Activated gamma-delta T cell (primary cell): ENCODE data around the gene OSBPL5.
"Not testable (repeated sequence)": the region's sequence is repeated elsewhere in the genome, so short reads cannot be mapped to it uniquely, and the experiment has no call there.

ENCODE experiments used
- DNase-seq: peaks from one replicate; lab custom pipeline; 2025; lab: John Stamatoyannopoulos, UW

Gene OSBPL5

GRCh38 chr11:3121931-3122774 lies 43.0 kb downstream of the OSBPL5 start:
- no peak for DNase-seq

DNA sequence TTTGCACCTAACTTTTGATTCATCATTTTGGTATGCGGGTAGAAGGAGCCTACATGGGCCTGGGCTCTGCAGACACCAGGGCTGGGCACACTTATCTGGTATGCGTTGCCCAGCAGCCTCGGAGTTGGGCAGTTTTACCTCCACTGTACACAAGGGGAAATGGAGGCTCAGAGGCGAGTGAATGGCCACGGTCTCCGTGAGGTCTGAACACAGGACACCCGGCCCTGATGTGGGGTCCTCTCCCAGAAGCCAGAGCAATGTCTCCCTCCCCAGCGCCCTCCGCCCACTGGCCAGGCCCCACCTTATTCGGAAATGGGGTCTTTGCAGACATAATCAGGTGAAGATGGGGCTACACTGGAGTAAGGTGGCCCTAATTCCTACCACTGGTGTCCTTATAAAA lies 43.7 kb downstream of the OSBPL5 start:
- DNase-seq, result no peak

DNA sequence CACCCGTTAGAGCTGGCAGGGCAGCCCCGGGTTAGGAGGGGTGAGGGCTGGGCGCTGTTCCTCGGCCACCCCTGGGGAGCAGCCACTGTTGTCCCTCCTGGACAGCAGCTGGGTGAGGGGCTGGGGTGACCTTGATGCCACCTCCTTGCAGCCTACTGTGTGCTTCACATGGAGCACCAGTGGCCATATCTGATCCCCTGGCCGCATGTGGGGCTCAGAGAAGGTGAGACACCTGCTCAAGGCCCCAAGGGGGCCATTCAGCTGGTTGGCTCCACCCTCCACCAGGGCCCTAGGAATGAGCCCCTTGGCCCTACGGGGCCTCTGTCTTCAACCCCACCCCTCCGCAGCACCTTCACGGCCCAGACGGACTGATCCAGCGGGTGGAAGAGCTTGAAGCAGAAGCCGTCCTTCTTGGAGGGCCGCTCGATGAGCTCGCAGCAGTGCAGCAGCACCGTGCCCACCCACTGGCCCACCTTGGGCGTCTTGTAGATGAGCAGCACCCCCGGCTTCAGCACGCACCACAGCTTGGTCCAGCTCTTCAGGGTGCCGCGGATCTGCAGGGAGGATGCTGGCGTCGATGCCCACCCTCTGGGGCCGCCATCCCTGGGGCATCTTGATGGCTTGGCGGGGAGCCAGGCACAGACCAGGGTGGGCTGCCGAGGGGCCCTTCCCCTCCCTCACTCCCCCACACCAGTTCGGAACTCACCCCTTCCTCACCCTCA lies 44.9 kb downstream of the OSBPL5 start:
- no peak for DNase-seq

DNA sequence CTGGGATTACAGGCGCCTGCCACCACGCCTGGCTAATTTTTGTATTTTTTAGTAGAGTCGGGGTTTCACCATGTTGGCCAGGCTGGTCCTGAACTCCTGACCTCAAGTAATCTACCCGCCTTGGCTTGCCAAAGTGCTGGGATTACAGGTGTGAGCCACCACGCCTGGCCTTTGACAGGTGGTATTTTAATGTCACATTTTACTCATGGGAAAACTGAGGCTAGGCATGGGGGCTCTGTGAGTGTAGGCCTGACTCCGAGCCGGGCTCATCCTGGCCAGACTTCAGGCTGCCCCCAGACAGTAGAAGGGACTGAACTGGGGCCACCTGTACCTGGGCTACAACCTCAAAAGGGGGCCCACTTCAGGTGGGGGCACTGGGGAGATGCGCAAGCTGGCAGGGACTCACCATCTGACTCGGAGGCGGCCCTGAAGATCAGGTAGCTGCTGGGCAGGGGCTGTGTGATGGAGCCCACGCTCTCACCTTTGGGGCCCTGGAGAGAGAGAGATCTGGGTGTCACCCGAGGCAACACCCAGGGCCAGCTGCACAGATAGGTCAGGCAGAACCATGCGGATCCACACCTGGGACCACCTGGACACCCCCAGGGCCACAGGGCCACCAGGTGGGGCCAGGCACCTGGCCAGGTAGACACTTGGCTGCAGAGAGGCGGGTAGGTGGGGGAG lies 45.8 kb downstream of the OSBPL5 start:
- DNase-seq, result no peak

DNA sequence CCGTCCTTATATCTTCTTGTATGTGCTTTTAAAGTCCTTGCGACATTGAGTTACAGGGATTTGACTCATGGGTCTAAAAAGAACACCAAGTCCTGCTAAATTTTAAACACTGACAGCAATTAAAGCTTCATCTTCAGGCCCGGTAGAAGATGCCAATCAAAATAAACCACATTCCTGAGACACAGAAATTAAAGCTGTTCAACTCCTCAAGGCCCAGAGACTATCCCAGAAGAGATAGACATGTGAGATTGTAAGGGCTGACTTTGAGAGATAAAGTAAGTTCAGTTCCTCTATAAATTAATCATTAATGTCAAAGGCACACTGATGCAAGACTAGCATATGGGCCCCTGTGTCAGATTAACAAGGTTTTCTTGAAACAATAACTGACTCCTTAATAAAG lies 49.8 kb downstream of the OSBPL5 start:
- DNase-seq, result no peak

DNA sequence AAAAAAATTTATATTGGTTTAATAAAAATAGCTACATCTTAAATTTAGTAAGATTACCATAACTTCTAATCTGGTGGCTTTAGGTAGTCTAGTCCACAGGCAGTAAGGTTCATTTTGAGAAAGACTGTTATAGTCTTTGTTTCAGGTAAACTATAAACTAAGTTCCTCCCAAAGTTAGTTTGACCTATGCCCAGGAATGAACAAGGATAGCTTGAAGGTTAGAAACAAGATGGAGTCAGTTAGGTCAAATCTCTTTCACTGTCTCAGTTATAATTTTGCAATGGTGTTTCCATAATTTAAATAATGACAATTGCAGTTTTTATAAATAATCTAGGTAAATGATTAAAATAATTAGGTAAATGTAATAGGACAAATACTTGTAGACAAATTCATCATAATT lies 51.4 kb downstream of the OSBPL5 start:
- DNase-seq, result not testable (repeated sequence)

DNA sequence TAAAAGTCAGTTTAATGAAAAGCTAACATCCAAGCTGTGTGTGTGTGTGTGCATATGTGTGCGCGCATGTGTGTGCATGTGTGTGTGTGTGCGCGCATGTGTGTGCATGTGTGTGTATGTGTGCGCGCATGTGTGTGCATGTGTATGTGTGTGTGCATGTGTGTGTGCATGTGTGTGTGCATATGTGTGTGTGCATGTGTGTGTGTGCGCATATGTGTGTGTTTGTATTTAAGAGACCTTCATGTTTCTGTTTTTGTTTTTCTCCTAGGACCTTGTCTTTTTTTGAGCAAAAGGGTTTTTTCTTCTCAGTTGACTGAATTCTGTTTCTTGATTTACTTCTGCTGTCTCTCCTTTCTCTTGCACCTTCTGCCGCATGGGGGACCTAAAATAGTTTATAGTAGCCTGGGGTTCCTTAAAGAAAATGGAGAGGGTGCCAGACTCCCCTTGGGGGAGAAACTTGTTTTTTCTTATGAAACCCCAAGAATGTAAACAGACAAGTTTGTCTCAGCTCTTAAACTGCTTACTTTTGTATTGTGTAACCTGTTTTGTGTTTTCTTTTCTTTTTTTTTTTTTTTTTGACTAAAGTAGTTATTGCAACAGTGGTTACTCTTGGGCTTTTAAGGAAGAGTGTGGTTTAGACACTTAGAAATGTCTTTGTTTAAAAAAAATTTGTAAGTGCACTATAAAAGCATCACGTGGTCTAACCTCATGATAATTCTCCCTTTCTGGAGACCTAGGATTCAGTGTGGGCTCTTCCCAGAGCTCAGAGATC lies 53.0 kb downstream of the OSBPL5 start:
- no peak for DNase-seq

DNA sequence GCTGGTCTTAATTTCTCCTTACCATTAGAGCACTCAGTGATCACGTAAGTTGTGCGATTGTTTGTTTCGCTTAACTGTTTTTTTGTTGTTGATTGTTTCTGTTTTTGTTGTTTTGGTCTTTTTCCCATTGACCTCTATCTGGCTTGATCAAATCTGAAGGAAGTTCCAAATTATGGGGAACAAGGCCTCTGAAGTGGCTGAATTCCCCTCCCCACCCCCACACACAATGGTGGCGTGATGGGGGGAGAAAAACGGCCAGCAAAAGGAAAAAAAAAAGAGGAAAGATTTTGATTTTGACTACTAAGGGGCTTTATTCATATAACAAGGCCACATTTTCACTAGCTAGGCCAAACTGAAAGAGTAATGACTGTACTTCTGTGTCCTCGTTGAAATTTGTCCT lies 53.6 kb downstream of the OSBPL5 start:
- DNase-seq, result no peak

- no peak for DNase-seq
Measured at GRCh38 chr11:3109921-3110706, 55.0 kb downstream of the OSBPL5 start.

GRCh38 chr11:3109434-3109833 lies 55.7 kb downstream of the OSBPL5 start:
- no peak for DNase-seq

DNA sequence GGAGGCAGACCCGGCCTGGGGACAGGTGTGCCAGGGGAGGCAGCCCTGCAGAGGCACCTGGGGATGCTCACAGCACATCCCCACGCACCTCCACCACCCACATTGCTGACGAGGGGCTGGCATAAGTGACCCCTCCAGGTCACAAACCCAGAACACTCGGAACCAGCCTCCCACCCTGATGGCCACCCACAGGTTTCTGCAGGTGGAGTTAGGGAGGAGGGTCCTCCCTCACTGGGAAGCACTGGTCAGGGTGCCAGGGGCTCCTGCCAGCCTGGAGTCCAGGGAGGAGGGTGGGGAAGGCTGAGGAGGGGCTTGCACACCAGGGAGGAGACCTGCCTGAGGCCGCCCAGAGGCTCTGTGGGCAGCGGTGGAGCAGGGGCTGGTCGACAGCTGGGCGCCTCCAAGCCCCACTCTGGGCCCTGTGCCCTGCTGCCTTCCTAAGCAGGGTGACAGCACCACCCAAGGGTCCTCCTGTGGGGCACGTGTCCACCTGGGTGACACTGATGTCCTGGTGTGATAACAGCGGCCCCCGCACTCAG lies 56.9 kb downstream of the OSBPL5 start:
- DNase-seq, result no peak

DNA sequence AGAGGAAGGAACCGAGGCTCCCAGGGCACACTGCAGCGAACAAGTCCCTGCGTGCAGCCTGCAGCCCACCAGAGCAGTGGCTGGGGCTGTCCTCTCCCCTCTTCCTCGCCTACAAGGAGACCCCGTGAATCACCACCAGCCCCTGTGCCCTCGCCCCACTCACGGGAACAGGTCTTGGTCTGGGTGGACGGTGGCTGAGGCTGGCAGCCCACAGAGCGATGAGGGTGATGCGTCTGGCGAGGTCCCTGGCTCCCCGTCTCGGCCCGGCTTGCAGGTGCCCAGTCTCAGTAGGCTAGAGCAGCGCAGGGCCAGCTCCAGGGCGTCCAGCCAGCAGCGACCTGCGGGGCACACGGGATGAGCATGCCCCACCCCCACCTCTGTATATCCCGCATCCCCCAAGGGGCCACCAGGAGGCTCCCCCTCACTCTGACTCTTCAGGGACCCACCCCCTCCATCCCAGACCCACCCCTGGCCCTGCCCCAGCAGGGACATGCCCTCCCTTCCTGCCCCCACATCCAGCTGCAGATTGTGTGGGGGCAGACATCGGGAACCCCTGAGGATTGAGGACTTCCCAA lies 57.4 kb downstream of the OSBPL5 start:
- DNase-seq, result no peak

DNA sequence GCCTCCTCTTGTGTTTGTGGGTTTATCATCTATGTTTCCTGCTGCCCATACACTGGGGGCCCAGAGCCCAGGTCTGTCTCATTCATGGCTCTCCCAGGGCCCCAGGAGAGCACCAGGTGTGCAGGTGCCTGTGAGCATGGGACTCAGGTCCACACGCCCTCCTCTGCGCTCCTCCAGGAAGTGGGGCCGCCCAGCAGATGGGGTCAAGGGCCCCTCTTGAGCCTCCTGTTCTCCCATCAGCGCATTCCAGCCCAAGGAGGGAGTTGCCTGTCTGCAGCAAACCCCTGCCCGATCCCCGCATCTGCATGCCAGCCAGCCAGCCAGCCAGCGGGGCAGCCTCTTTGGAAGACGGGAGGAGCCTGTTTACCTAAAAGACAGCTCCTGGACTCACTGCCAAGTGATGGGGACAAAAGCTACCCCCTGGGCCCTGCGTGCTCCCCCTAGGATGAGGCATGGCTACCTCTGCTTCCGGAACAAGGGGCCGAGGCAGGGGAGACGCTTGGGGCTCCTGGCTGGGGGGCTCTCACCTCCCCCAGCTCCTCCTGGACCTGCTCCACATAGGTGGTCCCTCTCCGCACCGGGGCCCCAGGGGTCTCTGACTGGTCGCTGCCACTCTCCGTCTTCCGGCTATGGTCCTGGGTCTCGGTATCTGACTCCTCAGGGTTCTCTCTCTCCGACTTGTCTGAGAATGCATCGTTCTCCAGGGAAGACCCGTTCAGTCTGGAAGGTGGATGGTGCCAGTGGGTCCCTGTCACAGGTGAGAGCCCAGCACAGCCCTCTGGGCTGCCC lies 58.2 kb downstream of the OSBPL5 start:
- no peak for DNase-seq

GRCh38 chr11:3105791-3106735 lies 59.0 kb downstream of the OSBPL5 start:
- no peak for DNase-seq

GRCh38 chr11:3104961-3105790 lies 59.9 kb downstream of the OSBPL5 start:
- no peak for DNase-seq

DNA sequence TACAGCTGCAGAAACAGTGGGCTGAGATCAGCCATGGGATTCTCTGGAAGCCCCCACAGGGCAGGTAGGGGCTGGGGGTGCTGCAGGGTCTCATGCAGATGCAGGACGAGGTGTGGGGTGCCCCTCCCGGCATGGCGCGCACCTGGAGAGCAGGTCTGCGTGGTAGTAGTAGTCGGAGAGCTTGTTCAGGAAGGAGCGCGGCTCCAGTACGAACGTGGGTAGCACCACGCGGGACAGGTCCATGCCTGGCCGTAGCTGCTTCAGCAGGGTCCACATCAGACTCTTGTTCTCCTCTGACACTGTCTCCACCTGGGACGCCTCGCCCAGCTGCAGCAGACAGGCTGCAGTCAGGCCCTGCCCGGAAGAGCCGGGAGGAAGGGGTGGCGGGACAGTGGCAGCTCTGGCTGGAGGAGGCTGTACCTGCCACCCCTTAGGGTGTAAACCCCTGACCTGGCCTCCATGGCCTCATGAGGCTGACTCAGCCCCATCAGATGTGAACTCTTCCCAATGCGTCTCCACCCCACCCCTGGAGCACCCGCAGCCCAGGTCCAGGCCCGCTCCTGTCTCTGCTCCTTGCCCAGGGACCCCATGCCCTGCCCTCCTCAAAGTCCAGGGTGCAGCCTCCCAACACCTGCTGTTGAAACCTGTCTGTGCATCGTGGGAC lies 60.9 kb downstream of the OSBPL5 start:
- no peak for DNase-seq

- DNase-seq, result no peak
Measured at GRCh38 chr11:3103076-3103475, 62.0 kb downstream of the OSBPL5 start.
